B cell (primary cell): Measurements from ENCODE around the gene CACNB2. TPM values are rescaled to one million over a fixed set of nuclear protein-coding genes. Genes with fewer than 3 reads are reported as not detected.

ENCODE experiments used
- ATAC-seq: fragments of 200-7000 bp; cut with Tn5 transposase; one replicate; pipeline ENCODE4 v1.10.0; 2021; ENCODE audit warnings: low read depth, mild to moderate bottlenecking, moderate number of reproducible peaks, moderate library complexity
- CTCF ChIA-PET: fragments of 350-600 bp; sonication (Branson Sonifier 250); formaldehyde crosslinking; loops from one replicate; lab custom pipeline; 2021; ENCODE audit warnings: antibody characterized with exemption, inconsistent platforms; lab: Charles Lee
- POLR2A ChIA-PET: fragments of 350-600 bp; sonication (Branson Sonifier 250); formaldehyde crosslinking; loops from one replicate; lab custom pipeline; 2021; ENCODE audit warnings: antibody characterized with exemption; lab: Charles Lee
- DNase-seq: peaks from one replicate; pipeline ENCODE4 v3.0.0; 2013
- H2AFZ ChIP-seq: 2 replicates; pipeline ENCODE4 v1.6.1; 2012; ENCODE audit warnings: mild to moderate bottlenecking, low read depth, low read length; ENCODE audit not compliant: insufficient read depth, poor library complexity, severe bottlenecking
- H3K27ac ChIP-seq, 2 donors: 1 replicate in 1 of 2; 2 replicates in 1 of 2; pipeline ENCODE4 v1.5.1; 2012 to 2013; ENCODE audit warnings: low read length in 2 of 2, mild to moderate bottlenecking in 2 of 2, moderate library complexity in 1 of 2
- H3K27me3 ChIP-seq, 4 experiments: fragments of 200-600 bp in 1 of 4; sonication (generic) in 1 of 4; replicated peaks in 1 of 4; 1 replicate in 2 of 4; 2 replicates in 2 of 4; pipeline versions ENCODE4 v1.6.1 to v1.7.0; 2013 to 2016; ENCODE audit warnings: low read length in 3 of 4, mild to moderate bottlenecking in 2 of 4, mixed read lengths in 1 of 4, moderate library complexity in 1 of 4; ENCODE audit not compliant: insufficient read depth in 4 of 4, control insufficient read depth in 3 of 4; ENCODE audit errors: control extremely low read depth in 1 of 4
- H3K36me3 ChIP-seq, 2 experiments: replicated peaks in 1 of 2; 1 replicate in 1 of 2; 2 replicates in 1 of 2; pipeline versions ENCODE4 v1.6.1 to v1.7.1; 2013; ENCODE audit warnings: low read length in 1 of 2; ENCODE audit not compliant: insufficient read depth in 2 of 2, control insufficient read depth in 1 of 2; ENCODE audit errors: control extremely low read depth in 1 of 2, extremely low read depth in 1 of 2
- H3K4me1 ChIP-seq, 2 donors: fragments of 200-600 bp in 1 of 2; sonication (generic) in 1 of 2; 1 replicate in 1 of 2; 2 replicates in 1 of 2; pipeline versions ENCODE4 v1.5.1 to v1.6.1; 2013 to 2017; ENCODE audit warnings: low read length in 2 of 2; ENCODE audit not compliant: control insufficient read depth in 2 of 2, insufficient read depth in 2 of 2
- H3K4me2 ChIP-seq: replicated peaks from 2 replicates; pipeline ENCODE3; 2012; ENCODE audit warnings: mild to moderate bottlenecking, low read depth, low read length; ENCODE audit not compliant: poor library complexity, severe bottlenecking
- H3K4me3 ChIP-seq, 5 experiments: fragments of 200-600 bp in 1 of 5; sonication (generic) in 1 of 5; 1 replicate in 3 of 5; 2 replicates in 2 of 5; pipeline versions ENCODE4 v1.5.1 to v1.7.0; 2011 to 2016; ENCODE audit warnings: low read length in 4 of 5, mild to moderate bottlenecking in 4 of 5, low read depth in 2 of 5, control low read depth in 1 of 5, moderate library complexity in 1 of 5; ENCODE audit not compliant: insufficient read depth in 1 of 5; ENCODE audit errors: control extremely low read depth in 1 of 5, extremely low read depth in 1 of 5
- H3K79me2 ChIP-seq: fragments of 200-600 bp; sonication (generic); one replicate; pipeline ENCODE4 v1.6.0; 2016; ENCODE audit warnings: low read length; ENCODE audit not compliant: control insufficient read depth, insufficient read depth
- H3K9ac ChIP-seq: fragments of 200-600 bp; sonication (generic); 2 replicates; pipeline ENCODE4 v1.6.1; 2017; ENCODE audit warnings: mild to moderate bottlenecking, low read length, moderate library complexity
- H3K9me3 ChIP-seq, 3 donors: one replicate each; pipeline versions ENCODE4 v1.6.1 to v1.7.1; 2013; ENCODE audit warnings: low read length in 2 of 3; ENCODE audit not compliant: control insufficient read depth in 2 of 3, insufficient read depth in 1 of 3; ENCODE audit errors: control extremely low read depth in 1 of 3
- H4K20me1 ChIP-seq: 2 replicates; pipeline ENCODE4 v1.6.0; 2012; ENCODE audit warnings: mild to moderate bottlenecking, low read length; ENCODE audit not compliant: insufficient read depth, control insufficient read depth, poor library complexity, severe bottlenecking
- H3K27ac Mint-ChIP-seq: one replicate; pipeline ENCODE4 v1.8.0; 2021; ENCODE audit warnings: mixed read lengths
- H3K27me3 Mint-ChIP-seq: one replicate; pipeline ENCODE4 v1.8.0; 2021; ENCODE audit warnings: mixed read lengths
- H3K4me1 Mint-ChIP-seq: one replicate; pipeline ENCODE4 v1.8.0; 2021; ENCODE audit warnings: mixed read lengths
- H3K4me3 Mint-ChIP-seq: one replicate; pipeline ENCODE4 v1.8.0; 2021; ENCODE audit warnings: mixed read lengths
- H3K9me3 Mint-ChIP-seq: one replicate; pipeline ENCODE4 v1.8.0; 2022; ENCODE audit warnings: mixed read lengths; ENCODE audit not compliant: insufficient read depth
- CTCF ChIP-seq: fragments of 200-600 bp; IDR thresholded peaks from one replicate; pipeline ENCODE4 v1.8.0; 2022; ENCODE audit warnings: antibody characterized with exemption, mild to moderate bottlenecking
- EZH2 ChIP-seq: IDR thresholded peaks from 2 replicates; pipeline ENCODE4 v1.6.1; 2012; ENCODE audit warnings: borderline replicate concordance, low read depth, mild to moderate bottlenecking, moderate library complexity, low read length; ENCODE audit not compliant: insufficient read depth, poor library complexity, severe bottlenecking
- WGBS: methylation state at CpG from one replicate; pipeline ENCODE4 v1.1.5; 2013; ENCODE audit warnings: missing lambda C conversion rate; ENCODE audit not compliant: insufficient coverage; 5-methylcytosine and 5-hydroxymethylcytosine counted together
- intact Hi-C: fragments of 100-400 bp; cut with micrococcal nuclease; formaldehyde crosslinking; loops from one replicate; pipeline ENCODE4 v1.10.0; 2022
- polyA plus RNA-seq: library from polyadenylated mRNA; depleted of rRNA; stranded (reverse); fragments of >200 nt; gene quantifications from 2 replicates; pipeline ENCODE4 v1.2.3, GENCODE V29; 2012
- total RNA-seq, 2 donors: library from RNA; stranded (reverse); fragments of 120-200 nt in 1 of 2; gene quantifications; 1 replicate in 1 of 2; 2 replicates in 1 of 2; pipeline versions ENCODE4 v1.2.3 to v1.2.4, GENCODE V29; 2013 to 2022

CACNB2 gene
- total and polyA plus RNA-seq, 2 donors (not counting 1 experiment from before 2014, with no cell fraction given) = not detected

- no peaks in the 10 kb centered on the region for H3K79me2 ChIP-seq
- H3K36me3 ChIP-seq = no peaks in the 10 kb centered on the region
- no peaks in the 10 kb centered on the region for H3K9me3 ChIP-seq
- H3K27ac ChIP-seq = no peak overlapping the region
- Mint-ChIP-seq H3K27me3 (peaks cover 7% of the 10 kb centered on the region), H3K9me3 (no peaks in the 10 kb centered on the region), H3K27ac (no peak overlapping the region), H3K4me1 (no peaks in the 10 kb centered on the region), H3K4me3 (no peak overlapping the region)
- ChIA-PET POLR2A (no interaction called here), CTCF (interaction anchor here (0.6 kb wide), 1 partner anchor 33 kb away, joined by 4 read pairs; no protein-coding TSS in a partner anchor)
- no peak overlapping the region for H3K4me2 ChIP-seq
- DNase-seq (no peak), ATAC-seq (no peak)
- intact Hi-C loops = no loop called here
- no peak overlapping the region for H3K4me3 ChIP-seq
- H4K20me1 ChIP-seq = no peaks in the 10 kb centered on the region
- no peak overlapping the region for H3K9ac ChIP-seq
- TF ChIP-seq EZH2 (no peak), CTCF (no peak)
- H3K27me3 ChIP-seq = peaks cover 0 to 4% (median 0%) of the 10 kb centered on the region in 4 experiments
- no peaks in the 10 kb centered on the region for H3K4me1 ChIP-seq
- no peak overlapping the region for H2AFZ ChIP-seq
- WGBS = 96% methylated on average over 6 of the region's 7 CpGs
Measured at GRCh38 chr10:18252086-18252485, 111.9 kb downstream of the CACNB2 start.

- Mint-ChIP-seq H3K27ac (no peak overlapping the region), H3K4me1 (no peaks in the 10 kb centered on the region), H3K9me3 (no peaks in the 10 kb centered on the region), H3K27me3 (peaks cover 8% of the 10 kb centered on the region), H3K4me3 (no peak overlapping the region)
- no peak overlapping the region for H3K4me3 ChIP-seq
- no peak for ATAC-seq
- ChIA-PET POLR2A (no interaction called here), CTCF (no interaction called here)
- H3K9me3 ChIP-seq = no peaks in the 10 kb centered on the region
- no peaks in the 10 kb centered on the region for H3K36me3 ChIP-seq
- H3K4me2 ChIP-seq = no peak overlapping the region
- H3K27me3 ChIP-seq = peaks cover 0 to 4% (median 0%) of the 10 kb centered on the region in 4 experiments
- H4K20me1 ChIP-seq = no peaks in the 10 kb centered on the region
- no peak overlapping the region for H2AFZ ChIP-seq
- no peaks in the 10 kb centered on the region for H3K4me1 ChIP-seq
- intact Hi-C loops = no loop called here
- no peak for DNase-seq
- no peak overlapping the region for H3K27ac ChIP-seq
- H3K9ac ChIP-seq = no peak overlapping the region
- no peaks in the 10 kb centered on the region for H3K79me2 ChIP-seq
- WGBS = no CpG with 5 or more reads among the region's 2 CpGs
- TF ChIP-seq CTCF = no peak
- no peak for TF ChIP-seq EZH2
Measured at GRCh38 chr10:18254086-18254485, 113.9 kb downstream of the CACNB2 start.
